Ishikawa (cell line): ENCODE results near the gene TEDDM1.

Experiments
- EP300 ChIP-seq: IDR thresholded peaks from 2 replicates; pipeline ENCODE4 v1.6.1; 2012; ENCODE audit warnings: borderline replicate concordance
- TAF1 ChIP-seq: IDR thresholded peaks from 2 replicates; pipeline ENCODE4 v1.6.1; 2012; ENCODE audit warnings: low read depth, mild to moderate bottlenecking
- TCF12 ChIP-seq: IDR thresholded peaks from 2 replicates; pipeline ENCODE4 v1.6.1; 2012; ENCODE audit warnings: low read depth
- TEAD4 ChIP-seq: IDR thresholded peaks from 2 replicates; pipeline ENCODE4 v1.6.1; 2012
- YY1 ChIP-seq: IDR thresholded peaks from 2 replicates; pipeline ENCODE4 v1.6.1; 2012; ENCODE audit warnings: low read depth
- TF ChIP-seq, protein P1 (sequence below): IDR thresholded peaks from 2 replicates; pipeline ENCODE4 v1.6.1; 2012
- TF ChIP-seq, protein P2 (sequence below): IDR thresholded peaks from 2 replicates; pipeline ENCODE4 v1.6.1; 2012; ENCODE audit warnings: low read depth, mild to moderate bottlenecking

DNA sequence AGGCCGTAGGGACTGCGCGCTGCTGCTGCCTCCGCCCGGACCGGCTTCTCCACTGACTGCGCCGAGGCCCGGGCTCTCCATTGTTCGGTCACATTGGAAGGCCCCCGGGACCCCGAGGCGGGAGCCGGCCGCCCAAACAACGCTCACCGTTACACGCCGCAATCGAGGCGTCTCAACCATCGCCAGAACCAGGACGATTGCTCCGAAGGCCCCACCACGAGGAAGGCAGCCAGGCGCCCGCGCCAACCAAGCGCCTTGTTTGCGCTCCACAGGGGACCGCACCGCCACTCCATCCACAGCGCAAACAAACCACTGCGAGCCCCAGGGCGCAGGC lies 9.5 kb downstream of the TEDDM1 start:
- TF ChIP-seq EP300 (no peak), TCF12 (no peak), TEAD4 (no peak), TAF1 (no peak), YY1 (no peak)
- TF ChIP-seq, protein P1, sequence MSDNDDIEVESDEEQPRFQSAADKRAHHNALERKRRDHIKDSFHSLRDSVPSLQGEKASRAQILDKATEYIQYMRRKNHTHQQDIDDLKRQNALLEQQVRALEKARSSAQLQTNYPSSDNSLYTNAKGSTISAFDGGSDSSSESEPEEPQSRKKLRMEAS: no peak; the same call in 1 of the 2 replicates
- TF ChIP-seq, protein P2, sequence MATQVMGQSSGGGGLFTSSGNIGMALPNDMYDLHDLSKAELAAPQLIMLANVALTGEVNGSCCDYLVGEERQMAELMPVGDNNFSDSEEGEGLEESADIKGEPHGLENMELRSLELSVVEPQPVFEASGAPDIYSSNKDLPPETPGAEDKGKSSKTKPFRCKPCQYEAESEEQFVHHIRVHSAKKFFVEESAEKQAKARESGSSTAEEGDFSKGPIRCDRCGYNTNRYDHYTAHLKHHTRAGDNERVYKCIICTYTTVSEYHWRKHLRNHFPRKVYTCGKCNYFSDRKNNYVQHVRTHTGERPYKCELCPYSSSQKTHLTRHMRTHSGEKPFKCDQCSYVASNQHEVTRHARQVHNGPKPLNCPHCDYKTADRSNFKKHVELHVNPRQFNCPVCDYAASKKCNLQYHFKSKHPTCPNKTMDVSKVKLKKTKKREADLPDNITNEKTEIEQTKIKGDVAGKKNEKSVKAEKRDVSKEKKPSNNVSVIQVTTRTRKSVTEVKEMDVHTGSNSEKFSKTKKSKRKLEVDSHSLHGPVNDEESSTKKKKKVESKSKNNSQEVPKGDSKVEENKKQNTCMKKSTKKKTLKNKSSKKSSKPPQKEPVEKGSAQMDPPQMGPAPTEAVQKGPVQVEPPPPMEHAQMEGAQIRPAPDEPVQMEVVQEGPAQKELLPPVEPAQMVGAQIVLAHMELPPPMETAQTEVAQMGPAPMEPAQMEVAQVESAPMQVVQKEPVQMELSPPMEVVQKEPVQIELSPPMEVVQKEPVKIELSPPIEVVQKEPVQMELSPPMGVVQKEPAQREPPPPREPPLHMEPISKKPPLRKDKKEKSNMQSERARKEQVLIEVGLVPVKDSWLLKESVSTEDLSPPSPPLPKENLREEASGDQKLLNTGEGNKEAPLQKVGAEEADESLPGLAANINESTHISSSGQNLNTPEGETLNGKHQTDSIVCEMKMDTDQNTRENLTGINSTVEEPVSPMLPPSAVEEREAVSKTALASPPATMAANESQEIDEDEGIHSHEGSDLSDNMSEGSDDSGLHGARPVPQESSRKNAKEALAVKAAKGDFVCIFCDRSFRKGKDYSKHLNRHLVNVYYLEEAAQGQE: no peak
